RCC 7860 (cell line): ENCODE data around the gene CDK10.
"Not testable (repeated sequence)": the region's sequence is repeated elsewhere in the genome, so short reads cannot be mapped to it uniquely, and the experiment has no call there.

Experiments used
- DNase-seq: peaks from one replicate; pipeline ENCODE4 v3.0.0-alpha.2; 2015; ENCODE audit warnings: low spot score
- FAIRE-seq: peaks from 2 replicates; lab custom pipeline; 2012; peaks lifted over from hg19 to GRCh38; lab: Jason Lieb, UNC

CDK10 gene

GRCh38 chr16:89695086-89695874, 8.8 kb downstream of the CDK10 start:
- no peak for DNase-seq
- no peak for FAIRE-seq

GRCh38 chr16:89695875-89696669, 9.6 kb downstream of the CDK10 start:
- DNase-seq (no peak), FAIRE-seq (no peak)

GRCh38 chr16:89696670-89697128, 10.2 kb downstream of the CDK10 start:
- FAIRE-seq (no peak), DNase-seq (no peak)

GRCh38 chr16:89697161-89697615, 10.7 kb downstream of the CDK10 start:
- no peak for FAIRE-seq
- no peak for DNase-seq

- FAIRE-seq: no peak
- DNase-seq: no peak
Measured at GRCh38 chr16:89697616-89698331, 11.3 kb downstream of the CDK10 start.

- FAIRE-seq, DNase-seq: not testable (repeated sequence)
Measured at GRCh38 chr16:89698717-89699116, 12.2 kb downstream of the CDK10 start.

- DNase-seq, FAIRE-seq: not testable (repeated sequence)
Measured at GRCh38 chr16:89699629-89700099, 13.2 kb downstream of the CDK10 start.

- FAIRE-seq: peak; percentile 81
Measured at GRCh38 chr16:89700100-89700648, 13.7 kb downstream of the CDK10 start.

GRCh38 chr16:89700649-89701424, 14.3 kb downstream of the CDK10 start:
- FAIRE-seq (no peak), DNase-seq (peak; percentile 31)

More at GRCh38 chr16:89700100-89700648, 13.7 kb downstream of the CDK10 start:
- peak; percentile 97 for DNase-seq

GRCh38 chr16:89701425-89702406, 15.2 kb downstream of the CDK10 start, which contains the start of gene SPATA2L:
Gene SPATA2L, minus strand, starts transcription at chr16:89701705. Its CDS starts 473 bp downstream, at chr16:89701232.
- peak; percentile 79 for DNase-seq
- FAIRE-seq: peak; percentile 24

GRCh38 chr16:89704281-89704680, 17.8 kb downstream of the CDK10 start:
- DNase-seq (no peak), FAIRE-seq (no peak)

GRCh38 chr16:89705006-89705405, 18.5 kb downstream of the CDK10 start:
- DNase-seq (no peak), FAIRE-seq (no peak)

GRCh38 chr16:89706518-89707260, 20.2 kb downstream of the CDK10 start:
- FAIRE-seq: no peak
- DNase-seq: no peak

- FAIRE-seq (no peak), DNase-seq (no peak)
Measured at GRCh38 chr16:89707695-89708094, 21.2 kb downstream of the CDK10 start.

GRCh38 chr16:89708481-89708931, 22.0 kb downstream of the CDK10 start:
- no peak for DNase-seq
- FAIRE-seq: no peak

- no peak for FAIRE-seq
- no peak for DNase-seq
Measured at GRCh38 chr16:89709166-89709565, 22.7 kb downstream of the CDK10 start.

GRCh38 chr16:89709716-89710432, 23.4 kb downstream of the CDK10 start:
- FAIRE-seq (no peak), DNase-seq (no peak)
